Astrocyte of the spinal cord (primary cell): ENCODE measurements around the gene CWF19L1.
A peak's percentile ranks its signal among the peaks of the same experiment; 100 is the strongest.
"Not testable (repeated sequence)": the region's sequence is repeated elsewhere in the genome, so short reads cannot be mapped to it uniquely, and the experiment has no call there.

ENCODE experiments used
- DNase-seq: peaks from one replicate; pipeline ENCODE4 v3.0.0; 2011; ENCODE audit warnings: low read depth, low spot score
- H3K4me3 ChIP-seq: 2 replicates; pipeline ENCODE4 v1.5.1; 2011; ENCODE audit warnings: low read depth, mild to moderate bottlenecking, low read length, moderate library complexity
- CTCF ChIP-seq: IDR thresholded peaks from 2 replicates; pipeline ENCODE4 v1.5.1; 2012; ENCODE audit warnings: low read depth, mild to moderate bottlenecking, low read length, inconsistent platforms
- in situ Hi-C: cut with HindIII; loops from 2 replicates; pipeline ENCODE4 v1.10.0; 2017; ENCODE audit warnings: low sequenced_read_pairs

The CWF19L1 gene

GRCh38 chr10:100303724-100304319 is 36.4 kb upstream of the CWF19L1 start:
- peak; percentile 76 for TF ChIP-seq CTCF
- no peak overlapping the region for H3K4me3 ChIP-seq
- DNase-seq = peak; percentile 35
- in situ Hi-C loops = no loop called here

- in situ Hi-C loops, DNase-seq, H3K4me3 ChIP-seq: not testable (repeated sequence)
Observed at GRCh38 chr10:100301123-100301522, 33.7 kb upstream of the CWF19L1 start.

GRCh38 chr10:100297242-100297641 is 29.8 kb upstream of the CWF19L1 start:
- no peak overlapping the region for H3K4me3 ChIP-seq
- no peak for DNase-seq
- in situ Hi-C loops = no loop called here
- TF ChIP-seq CTCF = no peak

GRCh38 chr10:100293066-100293465 is 25.6 kb upstream of the CWF19L1 start:
- DNase-seq = no peak
- no peak overlapping the region for H3K4me3 ChIP-seq
- no peak for TF ChIP-seq CTCF
- in situ Hi-C loops = no loop called here

GRCh38 chr10:100292300-100292699 is 24.9 kb upstream of the CWF19L1 start:
- in situ Hi-C loops, H3K4me3 ChIP-seq, DNase-seq: not testable (repeated sequence)

- DNase-seq = no peak
- in situ Hi-C loops = no loop called here
- no peak for TF ChIP-seq CTCF
- H3K4me3 ChIP-seq = no peak overlapping the region
Observed at GRCh38 chr10:100291356-100291755, 23.9 kb upstream of the CWF19L1 start.

GRCh38 chr10:100289641-100290040 is 22.2 kb upstream of the CWF19L1 start:
- no peak for DNase-seq
- TF ChIP-seq CTCF = no peak
- in situ Hi-C loops = no loop called here
- H3K4me3 ChIP-seq = no peak overlapping the region

GRCh38 chr10:100288196-100288595 is 20.8 kb upstream of the CWF19L1 start:
- in situ Hi-C loops = no loop called here
- no peak overlapping the region for H3K4me3 ChIP-seq
- no peak for TF ChIP-seq CTCF
- no peak for DNase-seq
